HUES64 (cell line): ENCODE results near the gene B4GALT6.

Experiments
- H3K27ac ChIP-seq: 2 replicates; pipeline ENCODE4 v1.7.0; 2013; ENCODE audit warnings: low read depth, low read length, inconsistent platforms
- H3K27me3 ChIP-seq: 2 replicates; pipeline ENCODE4 v1.6.1; 2013; ENCODE audit warnings: mild to moderate bottlenecking, low read length; ENCODE audit not compliant: insufficient read depth
- H3K36me3 ChIP-seq: 2 replicates; pipeline ENCODE4 v1.6.1; 2013; ENCODE audit warnings: mild to moderate bottlenecking, low read length; ENCODE audit not compliant: insufficient read depth
- H3K4me1 ChIP-seq: 2 replicates; pipeline ENCODE4 v1.6.1; 2013; ENCODE audit warnings: mild to moderate bottlenecking, low read length, moderate library complexity; ENCODE audit not compliant: insufficient read depth
- H3K4me3 ChIP-seq: 2 replicates; pipeline ENCODE4 v1.5.1; 2013; ENCODE audit warnings: mild to moderate bottlenecking, low read length, moderate library complexity
- H3K9ac ChIP-seq: 2 replicates; pipeline ENCODE4 v1.6.1; 2013; ENCODE audit warnings: mild to moderate bottlenecking, low read depth, low read length
- H3K9me3 ChIP-seq: 2 replicates; pipeline ENCODE4 v1.6.1; 2013; ENCODE audit warnings: low read depth, low read length; ENCODE audit not compliant: insufficient read depth
- WGBS: fragments of 150-250, 120-280 bp; methylation state at CpG from one replicate; pipeline ENCODE4 v1.1.7; 2013; ENCODE audit warnings: missing lambda C conversion rate; 5-methylcytosine and 5-hydroxymethylcytosine counted together

B4GALT6 gene

GRCh38 chr18:31609886-31610285 is 74.5 kb downstream of the B4GALT6 start:
- Histone ChIP-seq H3K27ac (no peak overlapping the region), H3K4me1 (peaks cover 15% of the 10 kb centered on the region), H3K4me3 (no peak overlapping the region), H3K9ac (no peak overlapping the region), H3K36me3 (no peaks in the 10 kb centered on the region), H3K9me3 (no peaks in the 10 kb centered on the region), H3K27me3 (no peaks in the 10 kb centered on the region)
- 93% methylated on average over 2 of the region's 2 CpGs for WGBS

GRCh38 chr18:31607384-31607783 is 77.0 kb downstream of the B4GALT6 start:
- no peak overlapping the region for H3K9ac ChIP-seq
- no peaks in the 10 kb centered on the region for H3K27me3 ChIP-seq
- no peak overlapping the region for H3K4me3 ChIP-seq
- no peak overlapping the region for H3K27ac ChIP-seq
- peaks cover 9% of the 10 kb centered on the region; the same call in 1 of the 2 replicates for H3K4me1 ChIP-seq
- 88% methylated on average over 3 of the region's 5 CpGs for WGBS
- no peaks in the 10 kb centered on the region for H3K36me3 ChIP-seq
- no peaks in the 10 kb centered on the region for H3K9me3 ChIP-seq

- 98% methylated on average over 2 of the region's 2 CpGs for WGBS
- H3K4me1 ChIP-seq: peaks cover 7% of the 10 kb centered on the region; the same call in 1 of the 2 replicates
- no peak overlapping the region for H3K9ac ChIP-seq
Measured at GRCh38 chr18:31606265-31606664, 78.1 kb downstream of the B4GALT6 start.

GRCh38 chr18:31603315-31603714 is 81.1 kb downstream of the B4GALT6 start:
- no peak overlapping the region for H3K4me3 ChIP-seq
- H3K4me1 ChIP-seq: no peaks in the 10 kb centered on the region
- no peaks in the 10 kb centered on the region for H3K36me3 ChIP-seq
- no peak overlapping the region for H3K9ac ChIP-seq
- no peaks in the 10 kb centered on the region for H3K27me3 ChIP-seq
- H3K27ac ChIP-seq: no peak overlapping the region
- no peaks in the 10 kb centered on the region for H3K9me3 ChIP-seq

More at GRCh38 chr18:31606265-31606664, 78.1 kb downstream of the B4GALT6 start:
- Histone ChIP-seq H3K9me3 (no peaks in the 10 kb centered on the region), H3K27me3 (no peaks in the 10 kb centered on the region), H3K27ac (no peak overlapping the region), H3K4me3 (no peak overlapping the region), H3K36me3 (no peaks in the 10 kb centered on the region)

GRCh38 chr18:31598021-31598805 is 86.2 kb downstream of the B4GALT6 start:
- Histone ChIP-seq H3K27me3 (no peaks in the 10 kb centered on the region), H3K4me1 (no peaks in the 10 kb centered on the region), H3K4me3 (no peak overlapping the region), H3K9me3 (no peaks in the 10 kb centered on the region), H3K27ac (no peak overlapping the region), H3K9ac (no peak overlapping the region), H3K36me3 (no peaks in the 10 kb centered on the region)
- 94% methylated on average over 13 of the region's 13 CpGs for WGBS

GRCh38 chr18:31596081-31596872 is 88.1 kb downstream of the B4GALT6 start:
- H3K4me3 ChIP-seq: no peak overlapping the region
- no peaks in the 10 kb centered on the region for H3K36me3 ChIP-seq
- H3K9ac ChIP-seq: no peak overlapping the region
- H3K27ac ChIP-seq: no peak overlapping the region
- H3K9me3 ChIP-seq: no peaks in the 10 kb centered on the region
- WGBS: 94% methylated on average over 9 of the region's 9 CpGs
- H3K27me3 ChIP-seq: no peaks in the 10 kb centered on the region
- H3K4me1 ChIP-seq: no peaks in the 10 kb centered on the region

GRCh38 chr18:31595121-31595771 is 89.1 kb downstream of the B4GALT6 start:
- Histone ChIP-seq H3K36me3 (no peaks in the 10 kb centered on the region), H3K27ac (no peak overlapping the region), H3K27me3 (no peaks in the 10 kb centered on the region), H3K4me1 (no peaks in the 10 kb centered on the region), H3K4me3 (no peak overlapping the region), H3K9ac (no peak overlapping the region), H3K9me3 (no peaks in the 10 kb centered on the region)
- WGBS: 97% methylated on average over 5 of the region's 5 CpGs

- Histone ChIP-seq H3K36me3 (no peaks in the 10 kb centered on the region), H3K27ac (no peak overlapping the region), H3K9me3 (no peaks in the 10 kb centered on the region), H3K4me1 (peaks cover 2% of the 10 kb centered on the region; the same call in 1 of the 2 replicates), H3K4me3 (no peak overlapping the region), H3K9ac (no peak overlapping the region), H3K27me3 (no peaks in the 10 kb centered on the region)
- 95% methylated on average over 10 of the region's 10 CpGs for WGBS
Measured at GRCh38 chr18:31592506-31593157, 91.7 kb downstream of the B4GALT6 start.

GRCh38 chr18:31591628-31592027 is 92.8 kb downstream of the B4GALT6 start, which contains the start of gene TTR:
Gene TTR, plus strand, starts transcription at chr18:31591877. Its CDS starts 26 bp downstream, at chr18:31591903.
- Histone ChIP-seq H3K4me1 (peaks cover 2% of the 10 kb centered on the region; the same call in 1 of the 2 replicates), H3K27me3 (no peaks in the 10 kb centered on the region), H3K36me3 (no peaks in the 10 kb centered on the region), H3K27ac (no peak within 1 kb of the TSS), H3K9ac (no peak within 1 kb of the TSS), H3K9me3 (no peaks in the 10 kb centered on the region), H3K4me3 (no peak within 1 kb of the TSS)
- 86% methylated on average over 4 of the region's 5 CpGs for WGBS

GRCh38 chr18:31591113-31591512 is 93.3 kb downstream of the B4GALT6 start:
- Histone ChIP-seq H3K4me3 (no peak overlapping the region), H3K27ac (no peak overlapping the region), H3K36me3 (no peaks in the 10 kb centered on the region), H3K9ac (no peak overlapping the region), H3K4me1 (peaks cover 2% of the 10 kb centered on the region; the same call in 1 of the 2 replicates), H3K27me3 (no peaks in the 10 kb centered on the region), H3K9me3 (no peaks in the 10 kb centered on the region)
- 87% methylated on average over 2 of the region's 2 CpGs for WGBS
